PC-3 (cell line): ENCODE measurements around the gene LRRC10B.

ENCODE experiments used
- CTCF ChIP-seq: fragments of 300-600 bp; sonication (generic); conservative IDR thresholded peaks from 2 replicates; pipeline ENCODE4 v1.5.1; 2017; ENCODE audit warnings: antibody characterized with exemption, low read depth, mild to moderate bottlenecking, low read length
- EZH2 ChIP-seq: fragments of 300-600 bp; sonication (generic); IDR thresholded peaks from one replicate; pipeline ENCODE4 v1.6.1; 2017; ENCODE audit warnings: antibody characterized with exemption, mild to moderate bottlenecking, low read length; ENCODE audit not compliant: unreplicated experiment
- EZH2phosphoT487 ChIP-seq: fragments of 300-600 bp; sonication (generic); IDR thresholded peaks from 2 replicates; pipeline ENCODE4 v1.6.1; 2018; ENCODE audit warnings: mild to moderate bottlenecking, antibody characterized with exemption, low read length, borderline replicate concordance

DNA sequence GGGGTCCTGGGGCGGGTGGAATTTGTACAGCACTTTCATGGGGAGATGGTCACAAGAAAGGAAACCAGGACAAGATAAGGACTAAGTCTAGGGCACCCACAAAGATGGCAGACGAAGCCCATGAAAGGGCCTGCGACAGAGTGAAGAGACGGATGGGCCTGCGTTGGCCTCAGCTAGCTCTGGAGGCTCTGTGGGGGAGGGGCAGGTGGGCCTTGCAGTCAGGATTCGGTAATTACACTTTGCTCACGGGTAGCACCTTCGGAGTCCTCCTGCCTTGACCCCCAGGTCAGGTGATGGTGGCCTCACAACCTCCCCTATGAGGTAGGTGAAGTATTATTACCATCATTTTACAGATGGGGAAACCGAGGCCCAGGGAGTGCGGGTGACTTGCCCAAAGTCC is 7.1 kb downstream of the LRRC10B start:
- no peak for TF ChIP-seq CTCF
- TF ChIP-seq EZH2phosphoT487: no peak
- no peak for TF ChIP-seq EZH2
